HepG2 (cell line): ENCODE data around the gene ARHGEF40. TPM values are rescaled to one million over a fixed set of nuclear protein-coding genes. Genes with fewer than 3 reads are reported as not detected.

Experiments used
- ARID5B ChIP-seq: IDR thresholded peaks from 2 replicates; pipeline ENCODE4 v1.4.0; 2020; ENCODE audit warnings: mild to moderate bottlenecking, missing genetic modification reagents
- CENPBD1 ChIP-seq: sonication (generic); formaldehyde crosslinking; IDR thresholded peaks from 2 replicates; pipeline ENCODE4 v1.8.0; 2022; ENCODE audit warnings: missing genetic modification reagents, low read depth, mild to moderate bottlenecking, borderline replicate concordance
- EEA1 ChIP-seq: sonication (generic); formaldehyde crosslinking; IDR thresholded peaks from 2 replicates; pipeline ENCODE4 v1.5.1; 2020; ENCODE audit warnings: mild to moderate bottlenecking, missing genetic modification reagents, borderline replicate concordance
- GATAD2A ChIP-seq: IDR thresholded peaks from 2 replicates; pipeline ENCODE4 v1.6.1; 2016
- HES4 ChIP-seq: sonication (generic); formaldehyde crosslinking; IDR thresholded peaks from 2 replicates; pipeline ENCODE4 v1.9.0; 2021; ENCODE audit warnings: mild to moderate bottlenecking, missing genetic modification reagents, borderline replicate concordance
- IKZF1 ChIP-seq: fragments of 450-650 bp; IDR thresholded peaks from 2 replicates; pipeline ENCODE4 v1.7.1; 2016
- MXI1 ChIP-seq: IDR thresholded peaks from 3 replicates; pipeline ENCODE4 v1.6.1; 2012; ENCODE audit warnings: low read depth, low read length, inconsistent platforms, borderline replicate concordance
- MYC ChIP-seq: sonication (generic); formaldehyde crosslinking; IDR thresholded peaks from 2 replicates; pipeline ENCODE4 v1.9.0; 2021; ENCODE audit warnings: missing genetic modification reagents, borderline replicate concordance
- MYNN ChIP-seq: sonication (generic); formaldehyde crosslinking; IDR thresholded peaks from 2 replicates; pipeline ENCODE4 v1.4.0; 2020; ENCODE audit warnings: mild to moderate bottlenecking, low read depth, missing genetic modification reagents
- NCOA1 ChIP-seq: sonication (generic); formaldehyde crosslinking; IDR thresholded peaks from 2 replicates; pipeline ENCODE4 v1.9.0; 2021; ENCODE audit warnings: missing genetic modification reagents
- NFIC ChIP-seq: IDR thresholded peaks from 2 replicates; pipeline ENCODE4 v1.6.1; 2012; ENCODE audit warnings: mild to moderate bottlenecking, low read length, inconsistent platforms
- PBX3 ChIP-seq: sonication (generic); formaldehyde crosslinking; IDR thresholded peaks from 2 replicates; pipeline ENCODE4 v1.8.1; 2023; ENCODE audit warnings: missing genetic modification reagents, inconsistent platforms, borderline replicate concordance
- RBFOX2 ChIP-seq: fragments of 200-400 bp; formaldehyde crosslinking; IDR thresholded peaks from 2 replicates; pipeline ENCODE4 v1.6.1; 2017; ENCODE audit warnings: low read depth, mild to moderate bottlenecking, low read length
- ZBTB43 ChIP-seq: sonication (generic); formaldehyde crosslinking; conservative IDR thresholded peaks from 2 replicates; pipeline ENCODE4 v1.4.0; 2020; ENCODE audit warnings: missing genetic modification reagents
- ZNF136 ChIP-seq: sonication (generic); formaldehyde crosslinking; IDR thresholded peaks from 2 replicates; pipeline ENCODE4 v1.8.1; 2022; ENCODE audit warnings: low read depth, mild to moderate bottlenecking, moderate library complexity, missing genetic modification reagents
- ZNF260 ChIP-seq: sonication (generic); formaldehyde crosslinking; IDR thresholded peaks from 2 replicates; pipeline ENCODE4 v1.4.0; 2020; ENCODE audit warnings: missing genetic modification reagents, low read depth, mild to moderate bottlenecking, borderline replicate concordance
- ZNF367 ChIP-seq: sonication (generic); formaldehyde crosslinking; IDR thresholded peaks from 2 replicates; pipeline ENCODE4 v1.4.0; 2020; ENCODE audit warnings: missing genetic modification reagents, borderline replicate concordance
- ZNF460 ChIP-seq: sonication (generic); formaldehyde crosslinking; IDR thresholded peaks from 2 replicates; pipeline ENCODE4 v1.5.1; 2020; ENCODE audit warnings: missing genetic modification reagents, mild to moderate bottlenecking, borderline replicate concordance
- ZNF761 ChIP-seq: sonication (generic); formaldehyde crosslinking; conservative IDR thresholded peaks from 2 replicates; pipeline ENCODE4 v1.4.0; 2020; ENCODE audit warnings: mild to moderate bottlenecking, missing genetic modification reagents
- ZNF879 ChIP-seq: sonication (generic); formaldehyde crosslinking; IDR thresholded peaks from 2 replicates; pipeline ENCODE4 v1.8.1; 2023; ENCODE audit warnings: missing genetic modification reagents
- ZUFSP ChIP-seq: sonication (generic); formaldehyde crosslinking; IDR thresholded peaks from 2 replicates; pipeline ENCODE4 v1.9.0; 2021; ENCODE audit warnings: missing genetic modification reagents, mild to moderate bottlenecking, borderline replicate concordance
- polyA plus RNA-seq, 8 experiments: library from polyadenylated mRNA; depleted of rRNA in 3 of 8; stranded (reverse) in 7 of 8; unstranded in 1 of 8; fragments of >200 nt; fragmentation: Illumina TruSeq in 4 of 8; extraction: Trizol in 4 of 8; gene quantifications; 2 replicates each; pipeline versions ENCODE4 v1.2.1 to v1.2.3, GENCODE V29; 2011 to 2016; ENCODE audit warnings: low read depth in 4 of 8, missing spikeins in 1 of 8, mixed read lengths in 1 of 8; ENCODE audit not compliant: insufficient read depth in 1 of 8
- total RNA-seq, 5 experiments: library from RNA; depleted of rRNA; stranded (reverse); fragments of >200 nt; fragmentation: Illumina TruSeq; extraction: Trizol; gene quantifications; 2 replicates each; pipeline ENCODE4 v1.2.3, GENCODE V29; 2016; ENCODE audit warnings: low read depth in 1 of 5

Gene ARHGEF40
- total and polyA plus RNA-seq, 2 of the 13 experiments (the other 11 are each of a cell fraction or from before 2014, with no cell fraction given), result 28.1 to 78.1 TPM

- TF ChIP-seq ZNF260 (CRISPR knock-in tag) (no peak), NFIC (no peak), ZNF761 (CRISPR knock-in tag) (peak; percentile 97), ARID5B (CRISPR knock-in tag) (peak; percentile 67), IKZF1 (no peak), ZNF460 (CRISPR knock-in tag) (peak; percentile 56; the same call in 1 of the 2 replicates), RBFOX2 (peak; percentile 99), MYC (CRISPR knock-in tag) (peak; percentile 91), MYNN (CRISPR knock-in tag) (no peak; the same call in 1 of the 2 replicates), ZUFSP (no peak), ZNF136 (CRISPR knock-in tag) (peak; percentile 99), HES4 (peak; percentile 98), CENPBD1 (peak; percentile 53; the same call in 1 of the 2 replicates), ZNF879 (CRISPR knock-in tag) (peak; percentile 99), ZBTB43 (CRISPR knock-in tag) (peak; percentile 97), NCOA1 (CRISPR knock-in tag) (peak; percentile 40; the same call in 1 of the 2 replicates), ZNF367 (CRISPR knock-in tag) (no peak; the same call in 1 of the 2 replicates), PBX3 (peak; percentile 26; the same call in 1 of the 2 replicates), GATAD2A (peak; percentile 61), EEA1 (CRISPR knock-in tag) (peak; percentile 99), MXI1 (peak; percentile 42)
Observed at GRCh38 chr14:21103710-21104447, 33.8 kb downstream of the ARHGEF40 start (continued).
